KOPT-K1 (cell line): ENCODE measurements around the gene BMPR1A.
"Not testable (repeated sequence)": the region's sequence is repeated elsewhere in the genome, so short reads cannot be mapped to it uniquely, and the experiment has no call there.

ENCODE experiments used
- H3K27ac ChIP-seq: fragments of 200-600 bp; sonication (generic); 2 replicates; pipeline ENCODE4 v1.5.1; 2016; ENCODE audit warnings: antibody characterized with exemption, mild to moderate bottlenecking, low read depth, low read length; ENCODE audit not compliant: poor library complexity, severe bottlenecking
- H3K36me3 ChIP-seq: fragments of 200-600 bp; sonication (generic); 2 replicates; pipeline ENCODE4 v1.5.1; 2017; ENCODE audit warnings: antibody characterized with exemption, mild to moderate bottlenecking, low read length, moderate library complexity; ENCODE audit not compliant: insufficient read depth
- H3K9me3 ChIP-seq: fragments of 200-600 bp; sonication (generic); 2 replicates; pipeline ENCODE4 v1.5.1; 2017; ENCODE audit warnings: antibody characterized with exemption, low read length, mild to moderate bottlenecking; ENCODE audit not compliant: insufficient read depth, poor library complexity, severe bottlenecking

BMPR1A gene

DNA sequence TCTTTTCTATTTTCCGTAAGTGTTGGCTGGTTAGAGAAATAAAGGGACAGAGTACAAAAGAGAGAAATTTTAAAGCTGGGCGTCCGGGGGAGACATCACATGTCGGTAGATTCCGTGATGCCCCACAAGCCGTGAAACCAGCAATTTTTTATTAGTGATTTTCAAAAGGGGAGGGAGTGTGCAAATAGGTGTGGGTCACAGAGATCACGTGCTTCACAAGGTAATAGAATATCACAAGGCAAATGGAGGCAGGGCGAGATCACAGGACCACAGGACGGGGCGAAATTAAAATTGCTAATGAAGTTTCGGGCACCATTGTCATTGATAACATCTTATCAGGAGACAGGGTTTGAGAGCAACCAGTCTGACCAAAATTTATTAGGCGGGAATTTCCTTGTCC lies 97.2 kb downstream of the BMPR1A start:
- not testable (repeated sequence) for H3K27ac ChIP-seq, H3K36me3 ChIP-seq
- H3K9me3 ChIP-seq, result peaks cover 12% of the 10 kb centered on the region

DNA sequence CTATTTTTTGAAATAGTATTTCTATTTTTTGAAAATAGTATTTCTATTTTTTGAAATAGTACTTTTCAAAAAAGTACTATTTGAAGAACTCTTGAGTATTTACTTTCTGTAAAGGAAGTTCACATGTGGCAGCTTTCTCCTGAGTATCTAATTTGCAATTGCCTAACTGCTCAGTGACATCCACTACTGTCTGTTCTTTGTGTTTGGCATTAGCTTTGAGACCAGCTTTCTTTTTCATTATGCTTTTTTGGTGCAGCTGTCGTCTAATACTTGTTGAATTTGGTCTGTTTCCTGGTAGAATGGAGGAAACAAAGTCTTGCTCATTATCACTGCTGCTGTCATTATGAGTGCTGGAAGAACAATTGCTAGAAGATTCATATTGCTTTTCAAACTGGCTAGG lies 99.1 kb downstream of the BMPR1A start:
- H3K27ac ChIP-seq, result no peak overlapping the region
- peaks cover 3% of the 10 kb centered on the region; the same call in 1 of the 2 replicates for H3K36me3 ChIP-seq
- peaks cover 12% of the 10 kb centered on the region for H3K9me3 ChIP-seq

DNA sequence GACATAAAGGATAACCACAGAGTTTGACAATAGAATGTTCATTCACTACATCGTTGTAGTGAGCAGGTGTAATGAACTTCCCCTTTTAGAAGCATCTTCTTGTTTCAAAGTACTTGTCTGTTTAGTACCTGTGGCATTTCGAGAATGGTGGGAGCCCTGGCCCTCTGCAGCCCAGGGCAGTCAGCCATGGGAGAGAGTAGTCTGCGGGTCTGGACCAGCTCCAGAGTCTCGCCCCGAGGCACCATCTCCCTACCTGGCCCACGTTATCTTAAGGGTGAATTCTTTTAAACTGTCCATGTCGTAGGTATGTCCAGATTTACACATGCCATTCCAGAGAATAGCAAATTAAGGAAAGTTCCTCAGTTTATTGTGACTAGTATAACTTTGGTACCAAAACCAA lies 99.7 kb downstream of the BMPR1A start:
- Histone ChIP-seq H3K9me3 (peaks cover 12% of the 10 kb centered on the region), H3K36me3 (0 out of 2 replicates have a peak, but pooled peaks cover 3% of the 10 kb centered on the region), H3K27ac (no peak overlapping the region)

DNA sequence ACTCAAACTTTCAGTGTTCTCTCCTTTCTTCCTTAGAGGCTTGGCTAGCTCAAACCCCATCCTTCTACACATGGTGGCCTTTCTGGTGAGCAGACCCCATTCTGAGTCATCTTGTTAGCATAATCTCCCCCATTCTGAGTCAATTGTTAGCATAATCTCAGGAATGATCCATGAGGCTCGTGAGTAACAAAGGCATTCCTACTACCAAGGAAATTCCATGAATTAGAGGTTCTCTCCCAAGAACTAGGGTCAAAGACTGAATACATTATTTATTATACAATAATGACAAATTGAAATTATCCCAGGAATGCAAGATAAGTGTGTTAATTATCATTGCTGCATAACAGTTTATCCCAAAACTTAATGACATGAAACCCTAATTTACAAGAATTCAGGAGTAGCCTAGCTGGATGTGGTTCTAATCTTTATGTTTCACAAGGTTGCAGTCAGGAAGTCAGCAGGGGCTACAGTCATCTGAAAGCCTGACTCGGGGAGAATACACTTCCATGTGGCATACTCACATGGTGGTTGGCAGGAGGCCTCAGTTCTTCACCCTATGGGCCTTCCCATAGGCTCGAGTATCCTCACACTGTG lies 100.8 kb downstream of the BMPR1A start:
- Histone ChIP-seq H3K36me3 (0 out of 2 replicates have a peak, but pooled peaks cover 2% of the 10 kb centered on the region), H3K27ac (no peak overlapping the region), H3K9me3 (peaks cover 11% of the 10 kb centered on the region)

DNA sequence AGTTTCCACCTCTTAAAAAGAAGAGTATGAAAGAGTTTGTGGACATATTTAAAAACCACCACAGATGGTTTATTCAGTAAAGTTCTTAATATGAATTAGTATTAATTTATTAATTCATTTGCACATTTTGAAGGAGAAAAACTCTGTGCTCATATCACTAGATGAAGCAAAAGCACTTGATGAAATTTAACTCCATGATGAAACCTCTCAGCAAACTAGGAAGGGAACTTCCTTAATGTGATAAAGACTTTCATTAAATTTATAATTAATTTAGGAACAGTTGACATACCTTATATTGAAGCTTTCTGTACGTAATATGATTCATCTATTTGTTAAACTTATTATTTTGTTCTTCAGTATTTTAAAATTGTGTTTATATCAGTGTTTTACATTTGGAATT lies 101.6 kb downstream of the BMPR1A start:
- H3K27ac ChIP-seq, result no peak overlapping the region
- H3K9me3 ChIP-seq, result peaks cover 6% of the 10 kb centered on the region
- no peaks in the 10 kb centered on the region for H3K36me3 ChIP-seq

DNA sequence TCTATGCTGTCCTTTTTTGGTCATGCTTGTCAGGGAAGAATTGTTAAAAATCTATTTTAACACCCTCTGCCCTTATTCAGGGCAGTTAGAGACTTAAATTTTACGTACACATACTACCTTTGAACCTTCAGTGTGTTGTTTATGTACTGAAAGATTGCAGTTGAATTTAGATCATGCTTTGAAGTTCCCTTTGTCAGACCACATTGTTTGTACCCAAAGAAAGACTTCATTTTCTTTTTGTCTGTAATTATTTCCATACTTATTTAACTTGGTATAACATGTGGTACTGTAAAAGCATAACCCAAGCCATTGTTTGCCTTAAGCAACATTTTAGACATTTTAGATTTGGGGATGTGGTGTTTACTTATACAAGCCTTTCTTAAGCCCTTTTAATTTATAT lies 104.9 kb downstream of the BMPR1A start:
- Histone ChIP-seq H3K9me3 (no peaks in the 10 kb centered on the region), H3K36me3 (no peaks in the 10 kb centered on the region), H3K27ac (no peak overlapping the region)

DNA sequence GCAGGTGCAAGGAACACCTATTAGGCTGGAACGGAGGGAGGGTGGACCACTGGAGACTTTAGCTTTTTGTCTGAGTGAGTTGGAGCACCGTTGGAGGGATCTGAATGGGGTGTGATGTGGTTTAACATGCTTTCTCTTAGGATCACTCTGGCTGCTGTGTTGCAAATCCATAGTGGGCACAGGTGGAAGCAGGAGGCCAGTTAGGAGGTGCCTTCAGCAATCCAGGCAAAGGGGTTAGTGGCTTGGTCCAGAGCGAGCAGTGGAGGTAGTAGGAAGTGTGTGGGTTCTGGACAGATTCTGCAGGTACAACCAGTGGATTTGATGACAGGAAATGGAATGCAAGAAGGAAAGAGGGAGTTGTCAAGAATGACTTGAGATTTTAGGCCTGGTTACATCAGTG lies 106.0 kb downstream of the BMPR1A start:
- Histone ChIP-seq H3K27ac (no peak overlapping the region), H3K36me3 (no peaks in the 10 kb centered on the region), H3K9me3 (no peaks in the 10 kb centered on the region)

DNA sequence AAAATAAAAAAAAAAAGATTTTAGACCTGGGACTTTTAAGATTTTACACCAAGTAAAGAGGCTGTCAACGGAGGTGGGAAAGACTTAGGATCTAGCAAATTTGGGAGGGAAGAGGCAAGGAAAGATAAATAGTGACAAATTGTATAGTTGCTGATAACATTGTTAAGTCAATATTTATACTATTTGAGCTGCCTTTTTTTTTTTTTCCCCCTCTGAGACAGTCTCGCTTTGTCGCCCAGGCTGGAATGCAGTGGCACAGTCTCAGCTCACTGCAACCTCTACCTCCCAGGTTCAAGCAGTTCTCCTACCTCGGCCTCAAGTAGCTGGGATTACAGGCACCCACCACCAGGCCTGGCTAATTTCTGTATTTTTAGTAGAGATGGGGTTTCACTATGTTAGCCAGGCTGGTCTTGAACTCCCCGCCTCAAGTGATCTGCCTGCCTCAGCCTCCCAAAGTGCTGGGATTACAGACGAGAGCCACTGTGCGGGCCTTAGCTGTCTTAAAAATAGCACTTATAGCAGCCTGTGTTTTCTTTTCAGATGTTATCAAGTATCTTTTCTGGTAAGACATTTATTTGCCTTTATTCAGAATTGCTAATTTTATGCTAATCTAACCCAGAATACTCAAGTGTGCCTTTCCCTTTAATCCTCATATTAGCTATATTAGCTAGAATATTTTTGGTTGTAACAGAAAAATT lies 106.5 kb downstream of the BMPR1A start:
- Histone ChIP-seq H3K36me3 (no peaks in the 10 kb centered on the region), H3K9me3 (no peaks in the 10 kb centered on the region), H3K27ac (no peak overlapping the region)

DNA sequence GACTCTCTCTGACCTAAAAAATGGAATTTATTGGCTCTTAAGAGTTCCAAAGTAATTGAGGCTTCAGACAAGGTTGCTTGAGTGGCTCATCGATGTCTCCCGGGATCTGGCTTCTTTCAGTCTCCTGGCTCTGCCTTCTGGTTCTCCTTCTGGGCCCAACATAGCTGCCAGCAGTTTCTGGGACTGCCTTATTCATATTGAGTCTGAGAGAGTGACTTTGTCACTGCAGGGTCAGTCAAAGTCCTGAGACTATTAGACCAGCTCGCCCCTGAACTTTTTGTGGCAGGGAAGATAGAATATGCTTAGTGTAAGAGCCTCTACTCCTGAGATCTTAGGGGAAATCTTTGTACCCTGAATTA lies 107.0 kb downstream of the BMPR1A start:
- no peak overlapping the region for H3K27ac ChIP-seq
- H3K9me3 ChIP-seq, result no peaks in the 10 kb centered on the region
- no peaks in the 10 kb centered on the region for H3K36me3 ChIP-seq

DNA sequence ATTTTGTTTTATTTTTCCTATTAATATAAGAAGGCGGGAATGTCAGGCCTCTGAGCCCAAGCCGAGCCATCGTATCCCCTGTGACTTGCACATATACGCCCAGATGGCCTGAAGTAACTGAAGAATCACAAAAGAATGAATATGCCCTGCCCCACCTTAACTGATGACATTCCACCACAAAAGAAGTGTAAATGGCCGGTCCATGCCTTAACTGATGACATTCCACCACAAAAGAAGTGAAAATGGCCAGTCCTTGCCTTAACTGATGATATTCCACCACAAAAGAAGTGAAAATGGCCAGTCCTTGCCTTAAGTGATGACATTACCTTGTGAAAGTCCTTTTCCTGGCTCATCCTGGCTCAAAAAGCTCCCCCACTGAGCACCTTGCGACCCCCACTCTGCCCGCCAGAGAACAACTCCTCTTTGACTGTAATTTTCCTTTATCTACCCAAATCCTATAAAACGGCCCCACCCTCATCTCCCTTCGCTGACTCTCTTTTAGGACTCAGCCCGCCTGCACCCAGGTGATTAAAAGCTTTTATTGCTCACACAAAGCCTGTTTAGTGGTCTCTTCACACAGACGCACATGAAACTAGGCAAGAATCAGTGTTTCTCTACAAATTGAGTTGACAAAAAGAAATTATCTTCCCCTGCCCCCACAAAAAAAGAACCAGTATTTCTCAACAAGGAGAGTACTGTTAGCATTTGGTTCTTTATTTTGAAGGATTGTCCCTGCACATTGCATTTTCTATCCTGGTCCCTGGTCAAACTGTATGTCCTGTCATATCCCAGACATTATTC lies 108.8 kb downstream of the BMPR1A start:
- not testable (repeated sequence) for H3K27ac ChIP-seq, H3K9me3 ChIP-seq, H3K36me3 ChIP-seq

DNA sequence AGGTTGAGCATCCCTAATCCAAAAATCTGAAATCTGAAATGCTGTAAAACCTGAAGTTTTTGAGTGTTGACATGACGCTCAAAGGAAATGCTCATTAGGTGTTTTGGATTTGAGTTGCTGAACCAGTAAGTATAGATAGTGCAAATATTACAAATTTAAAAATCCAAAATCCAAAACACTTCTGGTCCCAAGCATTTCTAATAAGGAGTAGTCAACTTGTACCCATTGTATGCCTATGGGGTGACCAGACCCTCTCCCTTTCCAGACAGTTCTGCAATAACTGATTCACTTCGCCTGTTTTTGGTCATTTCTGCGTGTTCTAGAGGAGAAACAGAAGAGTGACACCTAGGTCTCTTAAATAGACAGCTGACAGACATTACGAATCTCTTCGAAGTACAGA lies 110.7 kb downstream of the BMPR1A start:
- no peaks in the 10 kb centered on the region for H3K36me3 ChIP-seq
- no peaks in the 10 kb centered on the region for H3K9me3 ChIP-seq
- no peak overlapping the region for H3K27ac ChIP-seq

DNA sequence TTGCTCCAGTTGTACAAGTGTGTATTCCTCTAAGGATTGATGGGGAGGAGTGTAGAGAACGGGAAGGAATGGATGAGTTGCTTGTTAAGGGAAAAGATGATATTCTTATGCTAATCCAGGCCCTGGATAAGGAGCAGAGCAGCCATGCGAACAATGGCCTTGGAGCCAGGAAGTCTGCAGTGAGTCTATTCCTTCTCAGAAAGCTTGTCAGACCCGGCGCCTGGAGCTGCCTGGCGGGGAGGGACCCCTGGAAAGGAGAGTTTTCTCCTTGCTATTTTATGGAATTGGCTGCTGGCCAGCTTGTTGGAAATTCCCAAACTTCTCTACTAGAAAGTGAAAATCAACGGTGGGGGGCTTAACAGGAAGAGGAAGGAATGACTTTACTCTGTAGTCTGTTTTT lies 111.9 kb downstream of the BMPR1A start:
- Histone ChIP-seq H3K36me3 (no peaks in the 10 kb centered on the region), H3K9me3 (no peaks in the 10 kb centered on the region), H3K27ac (no peak overlapping the region)

DNA sequence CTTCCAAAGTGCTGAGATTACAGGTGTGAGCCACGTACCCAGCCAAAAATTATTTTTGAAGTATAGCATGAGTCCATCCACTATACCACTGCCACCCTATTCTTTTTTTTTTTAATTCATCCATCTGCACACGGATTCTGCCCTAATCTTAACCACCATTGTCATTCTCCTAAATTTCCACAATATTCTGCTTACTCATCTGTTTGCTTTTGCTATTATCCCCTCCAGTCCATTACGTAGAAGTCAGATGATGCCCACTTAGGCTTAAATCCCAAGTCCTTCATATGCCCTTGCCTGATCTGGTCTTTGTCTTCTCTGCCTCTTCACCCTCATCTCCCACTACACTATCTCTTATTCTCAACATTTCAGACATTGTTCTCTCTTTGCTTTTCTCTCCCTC lies 114.3 kb downstream of the BMPR1A start:
- Histone ChIP-seq H3K36me3 (0 out of 2 replicates have a peak, but pooled peaks cover under 1% of the 10 kb centered on the region), H3K9me3 (no peaks in the 10 kb centered on the region), H3K27ac (no peak overlapping the region)

DNA sequence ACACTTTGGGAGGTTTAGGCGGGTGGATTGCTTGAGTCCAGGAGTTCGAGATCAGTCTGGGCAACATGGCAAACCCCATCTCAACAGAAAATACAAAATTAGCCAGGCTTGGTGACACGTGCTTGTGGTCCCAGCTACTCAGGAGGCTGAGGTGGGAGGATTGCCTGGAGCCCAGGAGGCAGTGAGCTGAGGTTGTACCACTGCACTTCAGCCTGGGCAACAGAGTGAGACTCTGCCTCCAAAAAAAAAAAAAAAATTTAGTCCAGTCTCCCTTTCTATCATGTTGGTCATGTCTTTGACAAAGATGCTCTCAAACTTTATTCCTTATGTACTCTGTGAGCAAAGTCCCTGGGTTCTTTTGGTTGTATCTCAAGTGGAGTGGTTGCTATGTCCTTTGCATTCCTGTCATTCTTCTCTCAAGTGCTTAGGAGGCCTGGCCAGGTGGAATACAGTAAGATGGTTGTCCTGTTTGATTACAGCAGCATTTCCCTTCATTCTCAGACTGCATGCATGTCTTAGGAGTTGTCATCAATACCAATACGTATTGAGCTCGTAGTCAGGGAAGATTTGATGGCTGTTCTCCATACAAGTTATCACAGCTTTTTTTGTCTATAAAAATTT lies 115.3 kb downstream of the BMPR1A start:
- H3K36me3 ChIP-seq, result peaks cover 10% of the 10 kb centered on the region; the same call in 1 of the 2 replicates
- H3K9me3 ChIP-seq, result no peaks in the 10 kb centered on the region
- no peak overlapping the region for H3K27ac ChIP-seq

DNA sequence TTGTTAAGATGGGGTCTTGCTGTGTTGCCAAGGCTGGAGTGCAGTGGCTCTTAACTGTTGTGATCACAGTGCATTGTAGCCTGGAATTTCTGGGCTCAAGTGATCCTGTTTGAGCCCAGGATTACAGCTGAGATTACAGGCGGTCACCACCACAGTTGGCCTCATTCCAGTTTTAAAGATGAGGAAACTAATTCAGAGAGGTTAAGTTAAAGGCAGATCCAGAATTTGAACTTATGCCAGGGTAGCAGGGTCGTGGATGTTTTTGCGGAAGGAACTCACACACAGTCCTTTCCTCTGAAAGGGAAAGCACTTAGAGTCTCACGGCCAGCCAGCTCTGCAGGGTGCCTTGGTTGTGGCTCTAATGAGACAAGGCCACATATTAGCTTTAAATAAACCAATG lies 116.3 kb downstream of the BMPR1A start:
- H3K27ac ChIP-seq, result no peak overlapping the region
- peaks cover 14% of the 10 kb centered on the region; the same call in 1 of the 2 replicates for H3K36me3 ChIP-seq
- H3K9me3 ChIP-seq, result no peaks in the 10 kb centered on the region
